Measurements from ENCODE around the gene DOK5. TPM values are rescaled to one million over a fixed set of nuclear protein-coding genes. Genes with fewer than 3 reads are reported as not detected.

The DOK5 gene
- total RNA-seq, 2 donors from 2014 or later: 4.6 to 6.7 TPM

DNA sequence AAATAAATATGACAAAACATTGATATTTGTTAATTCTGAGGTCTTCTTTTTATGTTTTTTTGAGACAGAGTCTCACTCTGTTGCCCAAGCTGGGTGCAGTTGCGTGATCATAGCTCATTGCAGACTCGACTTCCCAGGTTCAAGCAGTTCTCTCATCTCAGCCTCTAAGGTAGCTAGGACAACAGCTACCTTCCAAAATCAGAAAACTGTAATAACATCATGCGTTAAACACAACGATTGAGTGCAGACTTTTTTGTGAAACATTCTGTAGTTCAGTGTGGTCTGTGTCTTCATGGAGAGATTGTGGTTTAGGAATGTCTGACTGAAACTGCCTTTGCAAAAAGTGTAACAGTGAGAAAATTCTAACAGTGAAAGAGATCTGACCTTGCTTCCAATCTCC, 16.1 kb upstream of the DOK5 start:
- Histone ChIP-seq H3K9me3 (ENCODE audit: control insufficient read depth, low read length) (peaks cover 9% of the 10 kb centered on the region), H3K9ac (ENCODE audit: extremely low read depth, low read length, poor library complexity, severe bottlenecking) (no peak overlapping the region), H3K4me3 (ENCODE audit: low read length) (no peak overlapping the region), H3K27me3 (ENCODE audit: control insufficient read depth, insufficient read depth, low read length, poor library complexity, severe bottlenecking) (no peaks in the 10 kb centered on the region), H3K27ac (ENCODE audit: low read depth, low read length) (no peak overlapping the region), H3K36me3 (ENCODE audit: control insufficient read depth, insufficient read depth, low read length) (no peaks in the 10 kb centered on the region), H3K4me1 (ENCODE audit: control insufficient read depth, insufficient read depth, low read length) (no peaks in the 10 kb centered on the region)
- H3K36me3 Mint-ChIP-seq (ENCODE audit: low read depth): no peaks in the 10 kb centered on the region
- WGBS, 2 experiments (ENCODE audit: insufficient coverage in 1 of 2, insufficient read length in 1 of 2): 63 to 82% methylated on average over 2 to 4 of the region's 4 CpGs
- no peak overlapping the region for H3K4me3 Mint-ChIP-seq
- no peaks in the 10 kb centered on the region for H3K4me1 Mint-ChIP-seq
- DNase-seq: no peak
- TF ChIP-seq, protein P1, sequence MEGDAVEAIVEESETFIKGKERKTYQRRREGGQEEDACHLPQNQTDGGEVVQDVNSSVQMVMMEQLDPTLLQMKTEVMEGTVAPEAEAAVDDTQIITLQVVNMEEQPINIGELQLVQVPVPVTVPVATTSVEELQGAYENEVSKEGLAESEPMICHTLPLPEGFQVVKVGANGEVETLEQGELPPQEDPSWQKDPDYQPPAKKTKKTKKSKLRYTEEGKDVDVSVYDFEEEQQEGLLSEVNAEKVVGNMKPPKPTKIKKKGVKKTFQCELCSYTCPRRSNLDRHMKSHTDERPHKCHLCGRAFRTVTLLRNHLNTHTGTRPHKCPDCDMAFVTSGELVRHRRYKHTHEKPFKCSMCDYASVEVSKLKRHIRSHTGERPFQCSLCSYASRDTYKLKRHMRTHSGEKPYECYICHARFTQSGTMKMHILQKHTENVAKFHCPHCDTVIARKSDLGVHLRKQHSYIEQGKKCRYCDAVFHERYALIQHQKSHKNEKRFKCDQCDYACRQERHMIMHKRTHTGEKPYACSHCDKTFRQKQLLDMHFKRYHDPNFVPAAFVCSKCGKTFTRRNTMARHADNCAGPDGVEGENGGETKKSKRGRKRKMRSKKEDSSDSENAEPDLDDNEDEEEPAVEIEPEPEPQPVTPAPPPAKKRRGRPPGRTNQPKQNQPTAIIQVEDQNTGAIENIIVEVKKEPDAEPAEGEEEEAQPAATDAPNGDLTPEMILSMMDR (conservative IDR thresholded peaks at IDR 0.05): no peak
- H3K27me3 Mint-ChIP-seq (ENCODE audit: insufficient read depth): no peaks in the 10 kb centered on the region
- H3K27ac Mint-ChIP-seq: no peak overlapping the region
- peaks cover 2% of the 10 kb centered on the region for H3K9me3 Mint-ChIP-seq

DNA sequence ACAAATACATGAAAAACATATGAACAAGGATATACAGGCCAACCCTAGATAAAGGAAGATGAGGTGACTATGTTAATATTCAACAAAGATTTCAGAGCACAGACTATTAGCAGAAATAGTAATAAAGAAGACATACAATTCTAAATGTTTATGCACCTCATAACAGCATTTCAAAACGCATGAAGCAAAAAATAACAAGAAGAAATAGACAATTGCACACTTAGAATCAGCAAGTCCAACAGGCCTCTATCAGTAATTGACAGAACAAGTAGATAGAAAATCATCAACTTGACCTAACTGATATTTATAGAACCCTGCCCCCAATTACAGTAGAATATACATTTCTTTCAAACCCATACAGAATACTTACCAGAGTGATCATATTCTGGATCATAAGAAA, 11.4 kb upstream of the DOK5 start:
- no peak overlapping the region for H3K4me3 ChIP-seq (ENCODE audit: low read length)
- H3K27me3 ChIP-seq (ENCODE audit: control insufficient read depth, insufficient read depth, low read length, poor library complexity, severe bottlenecking): no peaks in the 10 kb centered on the region
- H3K4me1 ChIP-seq (ENCODE audit: control insufficient read depth, insufficient read depth, low read length): no peaks in the 10 kb centered on the region
- H3K36me3 ChIP-seq (ENCODE audit: control insufficient read depth, insufficient read depth, low read length): no peaks in the 10 kb centered on the region
- Mint-ChIP-seq H3K4me3 (no peak overlapping the region), H3K9me3 (peaks cover 2% of the 10 kb centered on the region), H3K27ac (no peak overlapping the region), H3K27me3 (ENCODE audit: insufficient read depth) (no peaks in the 10 kb centered on the region), H3K4me1 (no peaks in the 10 kb centered on the region), H3K36me3 (ENCODE audit: low read depth) (no peaks in the 10 kb centered on the region)
- 73% methylated on average over 1 of the region's 1 CpG; no CpG with 5 or more reads in 1 of the 2 experiments for WGBS, 2 experiments (ENCODE audit: insufficient coverage in 1 of 2, insufficient read length in 1 of 2)
- DNase-seq: no peak
- H3K9me3 ChIP-seq (ENCODE audit: control insufficient read depth, low read length): peaks cover 9% of the 10 kb centered on the region
- no peak overlapping the region for H3K9ac ChIP-seq (ENCODE audit: extremely low read depth, low read length, poor library complexity, severe bottlenecking)
- no peak overlapping the region for H3K27ac ChIP-seq (ENCODE audit: low read depth, low read length)
- TF ChIP-seq, protein P1 (conservative IDR thresholded peaks at IDR 0.05): no peak

DNA sequence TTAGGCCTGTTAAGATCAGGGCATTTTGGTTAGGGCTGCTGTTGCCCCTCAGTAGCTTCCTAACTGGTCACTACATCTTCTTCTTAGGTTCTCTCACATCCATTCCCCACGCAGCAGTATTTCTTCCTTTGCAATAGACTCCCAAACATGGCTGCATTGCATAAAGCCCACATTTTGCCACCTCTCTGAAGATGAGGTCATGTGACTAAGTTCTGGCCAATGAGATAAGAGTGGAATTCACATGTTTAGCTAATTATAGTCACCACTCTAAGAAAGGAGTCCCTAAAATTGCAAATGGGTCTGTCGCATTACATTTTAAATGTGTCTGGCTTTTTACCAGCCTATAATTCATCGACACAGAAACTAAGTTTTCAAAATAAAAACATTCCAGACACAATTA, 9.3 kb upstream of the DOK5 start:
- TF ChIP-seq, protein P1 (conservative IDR thresholded peaks at IDR 0.05): no peak
- H3K9me3 Mint-ChIP-seq: no peaks in the 10 kb centered on the region
- no peak for DNase-seq

More for the DNA sequence above, 9.3 kb upstream of the DOK5 start:
- Histone ChIP-seq H3K27ac (ENCODE audit: low read depth, low read length) (no peak overlapping the region), H3K36me3 (ENCODE audit: control insufficient read depth, insufficient read depth, low read length) (no peaks in the 10 kb centered on the region), H3K27me3 (ENCODE audit: control insufficient read depth, insufficient read depth, low read length, poor library complexity, severe bottlenecking) (no peaks in the 10 kb centered on the region), H3K4me1 (ENCODE audit: control insufficient read depth, insufficient read depth, low read length) (no peaks in the 10 kb centered on the region), H3K9me3 (ENCODE audit: control insufficient read depth, low read length) (peaks cover 9% of the 10 kb centered on the region), H3K4me3 (ENCODE audit: low read length) (no peak overlapping the region), H3K9ac (ENCODE audit: extremely low read depth, low read length, poor library complexity, severe bottlenecking) (no peak overlapping the region)
- Mint-ChIP-seq H3K4me3 (no peak overlapping the region), H3K27ac (no peak overlapping the region), H3K36me3 (ENCODE audit: low read depth) (no peaks in the 10 kb centered on the region), H3K4me1 (peaks cover 7% of the 10 kb centered on the region), H3K27me3 (ENCODE audit: insufficient read depth) (no peaks in the 10 kb centered on the region)
- 100% methylated on average over 2 of the region's 3 CpGs; no CpG with 5 or more reads in 1 of the 2 experiments for WGBS, 2 experiments (ENCODE audit: insufficient coverage in 1 of 2, insufficient read length in 1 of 2)

Measured in endodermal cell (in vitro differentiated cells).